ENCODE measurements around the gene MT3.

DNA sequence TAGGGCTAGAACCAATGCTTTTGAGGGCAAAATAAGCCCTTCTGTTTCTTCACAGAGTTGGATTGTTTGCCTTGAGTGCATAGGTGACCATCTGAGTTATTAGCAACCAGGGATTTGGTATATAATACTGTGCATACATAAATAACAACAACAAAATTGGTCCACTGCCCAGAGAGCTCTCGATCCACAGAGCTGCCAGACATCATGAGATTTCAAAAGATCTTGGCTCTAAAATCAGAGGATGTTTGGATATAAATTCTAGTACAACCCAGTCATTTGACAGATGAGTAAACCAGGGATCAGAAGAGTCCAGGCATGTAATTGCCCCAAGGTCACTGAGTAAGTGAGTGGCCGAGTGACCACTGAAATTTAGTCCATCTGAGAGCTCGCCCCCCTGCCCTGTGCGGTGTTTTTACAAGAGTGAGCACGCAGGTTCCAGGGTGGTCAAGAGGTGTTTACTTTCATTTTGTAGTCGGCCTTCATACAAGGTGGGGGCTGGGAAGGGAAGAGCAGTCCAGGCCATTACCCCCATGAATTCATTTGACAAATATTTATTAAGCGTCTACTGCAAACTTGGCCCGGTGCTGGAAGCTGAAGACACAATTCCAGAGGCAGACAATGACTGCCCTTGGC is 17.3 kb downstream of the MT3 start:
- no peak for TF ChIP-seq CTCF (IDR thresholded peaks at IDR 0.05; ENCODE audit: low read depth, low read length)
- no peak for TF ChIP-seq EZH2phosphoT487 (IDR thresholded peaks at IDR 0.05; ENCODE audit: low read depth)

All from OCI-LY3 (cell line).